CD4-positive, alpha-beta T cell treated with Interleukin-4 for 4 hours (primary cell): ENCODE data around the gene JAK1.
A peak's percentile ranks its signal among the peaks of the same experiment; 100 is the strongest.

Experiments used
- DNase-seq: peaks from one replicate; pipeline ENCODE4 v3.0.0-alpha.2; 2020

JAK1 gene

DNA sequence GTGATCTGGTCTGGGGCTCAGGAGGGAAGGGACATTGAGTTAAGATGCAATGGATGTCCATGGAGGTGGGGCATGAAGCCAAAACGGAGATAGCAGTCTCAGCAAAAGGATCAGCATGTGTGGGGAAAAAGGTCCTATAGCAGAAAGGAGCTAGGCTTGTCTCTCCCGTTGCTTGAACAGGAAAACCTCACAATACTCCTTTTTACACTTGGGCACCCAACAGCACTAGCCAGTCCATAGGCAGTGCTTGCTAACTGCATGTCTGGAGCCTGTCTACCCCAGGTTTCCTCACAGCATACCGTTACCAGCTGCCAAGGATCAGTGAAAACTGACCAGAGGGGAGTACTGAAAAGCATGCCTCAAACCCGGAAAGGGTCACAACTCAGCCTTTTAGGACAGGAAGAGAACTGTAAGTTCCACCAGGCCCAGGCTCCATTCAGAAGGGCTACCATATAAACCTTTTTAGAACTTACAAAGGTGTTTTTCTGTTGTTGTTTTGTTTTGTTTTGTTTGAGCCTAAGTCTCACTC lies 78.6 kb downstream of the JAK1 start:
- DNase-seq = no peak

DNA sequence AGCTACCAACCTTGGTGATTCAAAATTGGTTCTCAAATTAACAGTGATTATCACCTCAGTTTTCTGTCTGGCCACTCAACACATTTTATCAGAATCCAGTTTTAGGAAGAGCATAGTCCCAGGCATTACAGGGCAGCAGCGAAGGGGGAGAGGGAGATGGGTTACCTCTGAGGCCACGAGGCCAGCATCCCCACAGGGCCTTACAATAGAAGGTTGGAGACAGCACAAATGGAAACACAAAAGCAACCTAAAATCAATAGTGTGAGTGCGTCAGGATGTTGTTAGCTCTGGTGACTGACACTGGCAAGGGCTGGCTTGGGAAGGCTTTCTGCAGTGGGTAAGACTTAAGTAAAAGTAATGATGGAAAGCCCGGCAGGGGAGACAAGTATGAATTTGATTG lies 79.5 kb downstream of the JAK1 start:
- no peak for DNase-seq

DNA sequence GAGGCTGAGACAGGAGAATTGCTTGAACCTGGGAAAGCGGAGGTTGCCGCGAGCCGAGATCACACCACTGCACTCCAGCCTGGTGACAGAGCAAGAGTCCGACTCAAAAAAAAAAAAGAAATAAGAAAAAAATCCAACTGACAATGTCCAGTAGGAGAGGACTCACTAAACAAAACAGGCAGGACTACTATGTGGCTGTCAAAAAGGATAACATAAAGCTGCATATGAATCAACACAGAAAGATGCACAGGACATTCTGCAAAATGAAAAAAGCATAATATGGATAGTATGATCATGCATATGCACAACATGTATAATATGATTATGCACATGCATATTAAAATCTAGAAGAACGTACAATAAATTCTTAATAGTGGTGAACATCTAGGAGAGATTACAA lies 80.7 kb downstream of the JAK1 start:
- no peak for DNase-seq

DNA sequence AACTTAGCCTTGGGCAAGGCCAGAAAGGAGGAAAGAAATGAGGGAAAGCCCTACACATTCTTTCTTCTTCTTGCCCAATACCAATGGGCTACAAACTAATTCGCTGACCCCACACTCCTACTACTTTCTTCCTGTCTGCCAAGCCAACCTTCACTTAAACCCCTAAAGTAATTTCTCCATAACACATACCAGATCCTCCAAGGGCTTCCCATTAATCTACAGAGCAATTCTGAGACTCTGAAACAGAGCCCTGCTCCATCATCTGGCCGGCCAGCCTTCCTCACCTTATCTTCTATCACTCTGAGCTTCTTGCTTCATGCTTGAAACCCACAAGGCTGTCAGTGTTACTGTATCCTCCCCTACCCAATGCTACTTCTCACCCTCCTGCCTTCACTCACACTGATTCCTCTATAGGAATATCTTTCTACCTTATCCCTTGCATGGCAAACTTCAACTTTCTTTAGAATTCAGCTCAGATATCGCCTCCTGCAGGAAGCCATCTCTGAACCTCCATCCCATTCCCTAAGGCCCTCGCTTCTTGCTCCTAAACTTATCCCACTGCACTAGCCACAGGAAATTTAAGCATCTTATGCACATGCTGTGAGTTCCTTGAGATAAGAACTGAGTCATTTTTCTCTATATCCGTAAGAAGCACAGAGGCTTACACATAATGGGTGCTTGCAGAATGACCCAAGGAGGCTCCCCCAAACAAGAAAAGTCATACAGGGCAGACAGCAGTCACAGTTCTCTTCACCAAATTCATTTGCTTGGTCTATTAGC lies 81.9 kb downstream of the JAK1 start:
- DNase-seq = no peak

DNA sequence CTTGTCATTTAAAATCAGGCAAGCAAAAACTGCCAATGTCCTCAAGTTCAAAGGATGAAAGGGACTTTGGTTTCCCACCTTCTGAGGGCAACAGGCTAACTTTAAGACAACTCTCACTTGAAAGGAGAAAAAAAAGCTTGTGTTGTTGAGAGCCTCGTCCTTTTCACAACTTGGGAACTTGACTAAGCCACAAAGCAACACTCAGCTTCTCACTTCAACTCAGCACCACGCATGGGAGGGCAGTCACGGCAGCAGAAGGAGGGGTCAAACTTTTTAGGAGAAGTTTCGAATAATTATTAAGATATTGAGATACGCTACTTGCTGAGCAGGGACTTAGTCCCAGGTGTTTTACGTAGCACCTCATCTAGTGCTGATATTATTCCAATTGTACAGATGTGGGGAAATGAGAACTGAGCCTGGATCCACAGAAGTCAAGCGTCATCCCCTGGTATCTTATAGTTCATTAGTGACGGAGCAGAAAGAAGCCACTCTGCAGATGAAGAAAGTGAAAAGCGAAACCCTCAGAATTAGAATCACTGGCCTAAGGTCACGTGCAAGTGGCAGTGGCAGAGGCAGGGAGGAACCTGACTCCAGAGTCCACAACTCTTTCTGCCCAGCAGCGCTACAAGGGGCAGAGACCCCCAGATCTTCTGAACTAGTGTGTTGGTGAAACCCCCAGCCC lies 83.6 kb downstream of the JAK1 start:
- DNase-seq = peak; percentile 30

DNA sequence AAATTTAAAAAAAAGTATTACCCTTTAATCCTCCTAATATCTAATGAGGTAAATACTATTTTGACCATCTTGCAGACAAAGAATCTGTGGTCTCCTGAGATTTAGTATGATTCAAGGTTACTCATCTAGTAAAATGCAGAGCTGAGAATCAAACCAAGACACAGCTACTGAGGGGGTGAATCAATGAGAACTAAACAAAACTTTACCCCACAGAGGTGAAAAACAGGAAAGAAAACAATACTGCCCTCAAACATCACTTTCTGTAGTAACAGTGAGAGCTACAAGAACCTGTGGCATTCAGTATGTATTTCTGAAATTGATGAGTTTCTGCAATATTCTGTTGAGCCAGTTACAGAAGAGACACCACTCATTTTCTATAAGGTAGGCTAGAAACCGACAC lies 85.1 kb downstream of the JAK1 start:
- peak; percentile 27 for DNase-seq

DNA sequence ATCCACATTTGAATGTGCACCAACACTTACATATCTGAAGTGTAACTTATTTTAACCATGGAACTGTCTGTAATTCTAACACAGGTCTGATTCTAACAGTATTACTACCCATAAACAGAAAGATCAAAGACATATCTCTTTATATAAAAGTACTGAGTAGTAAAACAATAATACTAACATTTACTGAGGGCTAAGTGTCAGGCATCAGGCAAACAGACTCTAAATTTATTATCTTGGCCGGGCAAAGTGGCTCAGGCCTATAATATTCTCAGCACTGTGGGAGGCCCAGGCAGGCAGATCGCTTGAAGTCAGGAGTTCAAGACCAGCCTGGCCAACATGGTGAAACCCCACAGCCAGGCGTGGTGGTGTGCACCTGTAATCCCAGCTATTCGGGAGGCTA lies 85.9 kb downstream of the JAK1 start:
- no peak for DNase-seq

DNA sequence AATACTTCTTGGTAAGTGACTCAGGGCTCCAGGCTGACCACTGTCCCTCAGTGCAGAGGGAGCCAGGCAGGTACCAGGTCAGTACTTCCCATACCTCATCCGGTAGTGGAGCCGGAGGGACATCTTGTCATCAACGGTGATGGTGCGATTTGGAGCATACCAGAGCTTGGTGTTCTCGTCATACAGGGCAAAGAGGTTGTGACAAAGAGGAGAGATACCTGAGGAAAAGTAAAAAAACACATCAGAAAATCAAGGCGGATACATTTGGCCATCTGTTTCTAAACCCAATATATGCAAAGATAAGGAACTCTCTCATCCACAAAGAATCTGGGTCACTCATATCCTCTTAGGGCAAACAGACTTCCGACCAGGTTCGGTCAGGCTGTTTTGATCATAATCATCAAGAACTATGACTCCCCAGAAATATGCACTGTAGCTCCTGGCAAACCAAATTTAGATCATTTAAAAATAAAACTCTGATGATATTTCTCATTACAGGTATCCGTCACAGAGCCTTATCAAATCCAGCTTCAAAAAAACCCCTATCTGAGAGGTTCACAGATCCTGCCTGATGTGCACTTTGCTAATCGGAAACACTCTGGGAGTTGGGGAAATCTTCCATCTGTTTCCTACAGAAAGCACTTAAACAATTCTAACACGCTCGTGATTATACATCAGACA lies 87.3 kb downstream of the JAK1 start:
- no peak for DNase-seq

DNA sequence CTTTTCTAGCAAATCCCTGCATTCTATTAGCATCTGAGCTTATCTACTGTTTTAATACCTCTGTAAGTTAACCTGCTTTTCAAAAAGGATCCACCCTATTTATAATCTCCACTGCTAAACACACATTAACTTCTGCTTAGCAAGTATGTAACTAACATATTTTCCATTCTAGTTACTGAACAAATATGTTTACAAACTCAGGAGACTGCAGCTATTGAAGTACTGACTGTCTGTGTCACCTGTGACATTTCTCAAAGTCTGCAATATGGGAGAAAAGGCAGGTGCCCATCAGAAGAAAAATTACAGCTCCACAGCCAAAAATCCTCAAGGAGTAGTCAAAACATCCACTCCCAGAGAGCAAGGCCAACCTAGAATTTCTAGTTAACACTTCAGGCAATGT lies 88.3 kb downstream of the JAK1 start:
- no peak for DNase-seq

DNA sequence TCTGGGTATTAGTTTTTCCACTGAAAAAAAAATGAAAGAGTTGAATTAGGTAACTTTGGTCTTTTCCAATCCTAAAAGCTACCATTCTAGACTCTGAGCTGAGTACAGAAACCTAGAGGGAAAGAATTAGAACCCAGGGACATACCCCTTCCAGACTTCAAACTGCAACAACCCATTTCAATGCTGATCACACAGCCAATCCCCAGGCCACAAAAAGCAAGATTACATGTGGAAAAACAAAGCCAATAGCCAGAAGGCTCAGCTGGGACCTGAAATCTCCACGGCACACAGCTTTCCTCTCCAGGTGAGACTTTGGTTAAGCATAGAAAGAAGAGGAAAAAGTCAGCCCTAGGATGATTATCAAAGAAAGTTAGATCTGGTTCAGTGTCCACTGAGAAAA lies 88.8 kb downstream of the JAK1 start:
- no peak for DNase-seq

DNA sequence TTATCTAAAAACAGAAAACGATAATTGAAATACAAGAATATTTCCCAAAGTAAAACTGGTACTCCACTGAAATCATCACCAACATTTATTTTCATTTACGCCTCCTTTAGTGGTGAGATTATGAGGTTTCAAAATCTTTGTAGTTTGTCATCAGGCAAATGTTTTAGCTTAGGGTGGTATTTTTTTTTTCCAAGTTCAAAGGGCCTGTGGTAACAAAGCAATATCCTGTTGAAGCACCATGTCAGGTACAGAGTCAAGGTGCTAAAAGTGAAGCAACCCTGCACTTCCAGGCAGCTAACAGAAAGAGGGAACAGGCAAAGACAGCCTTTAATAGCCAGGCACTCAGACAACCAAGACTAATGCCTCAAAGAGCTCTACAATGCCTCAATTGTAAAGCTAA lies 89.2 kb downstream of the JAK1 start:
- peak; percentile 72 for DNase-seq

DNA sequence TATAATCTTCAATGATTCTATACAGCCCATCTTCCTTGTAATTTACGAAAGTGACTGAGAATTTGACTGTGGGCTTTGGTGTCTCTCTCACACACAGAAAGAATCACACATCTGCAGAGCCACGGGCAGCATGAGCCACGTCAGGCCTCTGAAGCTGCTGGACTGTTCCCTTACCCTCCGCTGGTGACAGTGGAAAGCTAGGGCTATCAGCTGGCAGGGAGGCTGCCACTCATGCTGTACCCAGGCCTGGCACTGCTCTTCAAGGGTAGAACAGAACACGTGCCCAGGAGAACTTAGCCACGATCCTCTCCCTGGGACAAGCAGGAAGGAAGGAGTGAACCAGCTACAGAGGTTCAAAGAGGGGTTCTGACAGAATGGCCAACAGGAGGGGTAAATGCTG lies 90.7 kb downstream of the JAK1 start:
- DNase-seq = no peak

DNA sequence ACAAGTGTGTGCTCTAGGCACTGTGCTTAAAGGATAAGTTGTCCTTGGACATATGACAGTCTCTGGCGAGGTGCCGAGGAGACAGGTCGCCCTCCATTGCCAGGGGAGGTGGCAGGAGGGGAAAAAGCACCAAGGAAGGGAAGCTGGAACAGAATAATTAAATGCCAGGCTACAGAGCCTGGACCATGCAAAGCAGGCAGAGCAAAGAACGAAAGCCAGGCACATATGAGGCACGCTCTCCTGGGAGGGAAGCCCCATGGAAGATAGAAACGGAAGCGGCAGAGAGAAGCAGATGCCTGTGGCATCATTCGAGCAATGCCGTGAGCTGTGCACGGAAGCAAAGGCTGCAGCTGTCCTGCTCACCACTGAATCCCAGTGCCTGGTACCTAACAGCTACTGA lies 91.2 kb downstream of the JAK1 start:
- no peak for DNase-seq

DNA sequence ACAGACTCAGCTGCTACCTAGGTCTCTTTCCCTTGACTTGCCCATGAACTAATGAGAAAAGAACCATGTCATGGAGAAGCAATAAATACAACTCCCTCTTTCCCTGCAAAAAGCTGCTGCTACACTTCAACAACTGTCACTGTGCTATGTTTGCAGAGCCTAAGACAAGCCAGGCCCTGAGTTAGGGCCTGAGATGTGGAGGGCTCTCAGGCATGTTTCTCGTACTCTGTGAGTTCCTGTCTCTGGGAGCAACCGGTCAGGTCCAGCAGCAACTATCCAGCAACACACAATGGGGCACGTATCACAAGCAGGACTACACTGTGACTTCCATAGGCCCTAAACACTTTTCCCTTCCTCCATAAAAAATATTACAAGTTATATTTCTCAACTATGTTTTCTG lies 91.7 kb downstream of the JAK1 start:
- DNase-seq = no peak

DNA sequence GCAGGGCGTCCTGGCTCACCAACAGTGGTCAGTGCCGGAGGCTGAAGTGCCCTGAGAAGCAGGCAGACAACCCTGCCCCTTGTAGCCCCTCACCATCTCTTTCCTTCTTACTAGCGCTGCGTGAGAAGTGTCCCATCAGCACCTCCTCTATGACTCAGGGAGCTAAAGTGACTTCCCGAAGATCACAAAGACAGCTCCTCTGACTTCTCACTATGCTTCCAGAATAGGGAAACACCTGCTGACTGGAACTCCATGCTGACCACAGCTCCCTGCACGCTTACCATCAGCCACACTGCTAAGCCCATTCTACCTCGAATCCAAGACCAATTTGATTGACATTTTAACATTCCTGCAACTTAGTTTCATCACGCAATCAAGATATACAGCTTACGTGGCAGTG lies 92.8 kb downstream of the JAK1 start:
- no peak for DNase-seq

DNA sequence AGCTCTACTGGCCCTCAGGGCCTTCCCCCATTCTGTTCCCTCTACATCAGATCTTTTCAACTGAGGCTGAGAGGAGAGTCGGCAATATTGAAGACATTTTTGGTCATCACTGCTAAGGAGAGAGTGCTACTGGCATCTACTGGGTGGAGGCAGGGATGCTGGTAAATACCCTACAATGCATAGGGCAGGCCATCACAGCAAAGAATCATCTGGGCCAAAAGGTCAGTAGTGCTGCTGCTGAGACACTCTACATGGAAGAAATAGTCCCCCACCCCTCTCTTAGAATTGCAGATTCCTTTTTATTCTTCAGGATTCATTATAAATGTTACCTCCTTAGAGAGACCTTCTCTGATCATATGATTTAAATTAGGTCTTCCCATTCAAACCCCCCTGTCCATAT lies 94.3 kb downstream of the JAK1 start:
- no peak for DNase-seq

DNA sequence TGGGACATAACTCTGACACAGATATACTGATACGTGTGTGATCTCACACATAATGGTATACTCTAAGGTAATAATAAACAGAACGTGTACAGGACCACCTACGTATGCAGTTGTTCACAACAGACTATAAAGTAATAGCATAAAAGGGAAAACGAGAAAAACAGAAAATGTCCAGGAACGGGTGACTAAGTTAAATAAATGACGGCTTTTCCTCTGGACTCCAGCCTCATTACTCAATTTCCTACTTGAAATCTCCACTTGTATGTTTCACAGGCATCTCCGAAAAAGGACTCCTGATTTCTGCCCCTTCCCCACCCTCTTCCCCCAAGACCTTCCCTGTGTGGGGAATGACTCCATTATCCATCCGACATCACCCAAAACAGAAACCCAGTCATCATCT lies 95.1 kb downstream of the JAK1 start:
- DNase-seq = no peak

DNA sequence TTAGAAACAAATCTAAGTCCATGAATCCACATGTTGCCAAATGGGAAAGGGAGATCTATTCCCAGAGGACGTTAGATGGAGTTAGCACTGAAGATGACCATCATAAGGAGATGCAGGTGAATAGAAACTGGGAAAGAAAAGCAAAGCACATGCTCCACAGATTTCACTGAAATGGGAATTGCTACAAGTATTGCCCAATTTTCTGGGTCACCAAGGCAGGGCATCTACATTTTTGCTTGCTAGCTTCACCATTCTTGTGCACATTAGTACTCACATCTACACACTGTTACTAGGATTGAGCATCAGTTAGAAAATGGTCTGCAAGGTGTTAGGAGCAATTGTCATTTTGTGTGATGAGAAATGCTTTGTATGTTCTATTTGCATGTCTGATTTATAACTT lies 99.1 kb downstream of the JAK1 start:
- no peak for DNase-seq

DNA sequence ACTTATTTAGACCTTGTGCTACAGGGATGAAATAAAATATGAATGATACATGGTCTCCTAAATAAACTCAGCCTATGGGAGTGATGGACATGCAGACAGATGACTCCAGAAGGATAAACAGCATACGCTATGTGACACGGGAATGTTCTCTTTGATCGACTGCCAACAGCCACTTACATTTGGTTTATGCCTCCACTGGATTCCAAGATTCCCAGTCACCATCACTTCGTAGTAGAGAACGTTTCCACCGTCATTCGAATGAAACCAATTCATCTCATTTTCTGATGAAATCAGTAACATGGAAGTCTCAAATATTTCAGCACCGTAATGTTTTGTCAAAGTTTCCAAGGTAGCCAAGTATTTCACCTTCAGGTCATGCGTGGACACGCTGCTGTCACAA lies 99.7 kb downstream of the JAK1 start:
- no peak for DNase-seq

DNA sequence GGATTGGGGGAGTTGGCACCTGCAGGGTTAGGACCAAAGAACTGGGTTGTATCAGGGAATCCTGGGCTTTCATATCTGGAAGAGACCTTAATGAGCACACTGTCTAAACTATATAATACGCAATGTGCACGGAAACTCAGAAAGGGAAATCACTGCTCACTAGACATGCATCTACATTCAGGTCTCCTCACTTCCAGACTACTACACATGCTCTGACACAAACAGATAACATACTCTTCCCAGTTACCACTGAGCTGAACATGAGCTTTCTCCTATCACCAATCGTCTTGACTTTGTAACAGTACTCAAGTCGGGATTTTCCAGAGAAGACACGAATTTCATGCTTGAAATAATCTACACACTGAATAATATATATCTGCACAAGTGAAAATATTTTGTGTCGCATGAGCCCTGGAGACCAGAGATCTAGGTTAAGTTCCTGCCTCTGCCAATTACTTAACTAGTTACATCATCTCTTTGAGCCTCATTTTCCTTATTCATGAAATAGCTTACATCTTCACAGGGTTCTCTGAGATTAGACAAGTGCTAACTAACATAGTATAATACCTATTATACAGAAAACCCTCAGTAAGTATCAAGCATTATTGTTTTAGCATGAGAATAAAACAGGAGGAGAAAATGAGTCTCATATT lies 101.1 kb downstream of the JAK1 start:
- DNase-seq = no peak

DNA sequence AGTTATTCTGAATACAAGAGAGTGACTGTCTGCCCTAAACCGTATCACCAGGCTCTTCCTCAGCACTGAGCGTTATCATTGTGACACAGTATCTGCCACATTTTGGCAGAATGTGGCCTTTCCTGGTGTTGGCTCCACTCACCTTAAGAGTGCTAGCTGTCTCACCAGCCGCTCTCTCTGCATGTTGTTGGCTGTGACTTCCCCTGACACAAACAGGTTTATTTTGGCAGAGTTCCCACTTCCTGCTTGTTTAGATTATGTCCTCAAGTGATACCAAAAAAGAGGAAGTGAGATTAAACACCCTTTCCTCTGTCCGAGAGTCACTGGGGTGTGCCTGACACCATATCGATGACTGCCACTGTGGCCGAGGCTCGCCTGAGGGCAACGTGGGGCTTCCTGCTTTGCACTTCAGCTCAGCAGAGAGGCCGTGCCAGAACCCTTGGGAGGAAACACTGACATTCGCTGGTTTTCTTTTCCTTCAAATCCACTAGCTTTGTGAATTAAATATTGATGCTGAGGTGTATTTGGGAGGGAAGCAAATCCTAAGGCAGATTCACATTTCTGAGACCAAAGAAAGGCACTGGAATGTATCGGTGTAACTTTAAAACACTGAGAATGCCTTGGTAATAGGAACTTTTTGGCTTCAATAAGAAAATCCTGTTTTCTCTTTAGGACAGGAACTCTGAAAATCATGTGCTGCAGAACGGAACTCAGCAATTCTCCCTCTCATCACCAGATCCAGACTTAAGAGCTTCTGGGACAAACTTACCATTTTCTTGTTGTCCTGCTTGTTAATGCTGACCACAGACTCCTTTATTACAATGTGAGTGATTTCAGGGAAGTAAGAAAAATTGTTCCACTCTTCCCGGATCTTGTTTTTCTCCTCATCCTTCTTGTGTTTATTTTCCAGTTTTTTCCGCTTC lies 102.1 kb downstream of the JAK1 start:
- peak; percentile 84 for DNase-seq

DNA sequence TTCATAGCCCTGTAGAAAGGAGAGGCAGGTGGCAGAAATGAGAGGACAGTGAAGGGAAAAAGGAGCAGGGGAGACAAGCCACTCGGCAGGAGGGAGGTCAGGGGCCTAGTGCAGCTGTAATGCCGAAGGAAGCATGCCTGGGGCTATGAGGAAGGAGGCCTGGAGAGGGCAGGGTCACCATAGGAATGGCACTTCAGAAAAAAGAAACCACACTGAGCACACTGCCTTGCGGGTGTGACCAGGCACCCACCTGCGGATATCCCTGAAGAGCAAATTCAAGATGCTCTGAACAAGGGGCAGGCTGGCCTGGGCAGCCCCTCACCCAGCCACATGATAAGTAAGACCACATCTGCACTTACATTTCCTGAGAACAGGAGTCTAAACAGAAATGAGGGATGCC lies 104.7 kb downstream of the JAK1 start:
- no peak for DNase-seq
